Esophagus squamous epithelium (tissue), 5 donors: ENCODE data around the gene PSMG3. TPM values are rescaled to one million over a fixed set of nuclear protein-coding genes. Genes with fewer than 3 reads are reported as not detected.

ENCODE experiments used
- DNase-seq: peaks from one replicate; lab custom pipeline; 2025; lab: John Stamatoyannopoulos, UW
- H3K27ac ChIP-seq, 4 donors: fragments of 200-600 bp; sonication (generic); one replicate each; pipeline ENCODE4 v1.5.1; 2016 to 2019; ENCODE audit warnings: mild to moderate bottlenecking in 1 of 4
- H3K27me3 ChIP-seq, 4 donors: fragments of 200-600 bp; sonication (generic); 1 replicate in 3 of 4; 2 replicates in 1 of 4; pipeline versions ENCODE4 v1.5.1 to v1.6.0; 2017 to 2021; ENCODE audit warnings: antibody characterized with exemption in 1 of 4
- H3K36me3 ChIP-seq, 3 donors: fragments of 200-600 bp; sonication (generic); one replicate each; pipeline ENCODE4 v1.5.1; 2016 to 2019
- H3K4me1 ChIP-seq, 3 donors: fragments of 200-600 bp; sonication (generic); one replicate each; pipeline ENCODE4 v1.5.1; 2017 to 2019
- H3K4me3 ChIP-seq, 4 donors: fragments of 200-600 bp; sonication (generic); 1 replicate in 3 of 4; 2 replicates in 1 of 4; pipeline ENCODE4 v1.5.1; 2016 to 2019; ENCODE audit warnings: mild to moderate bottlenecking in 2 of 4, moderate library complexity in 1 of 4
- H3K9me3 ChIP-seq, 3 donors: fragments of 200-600 bp; sonication (generic); one replicate each; pipeline ENCODE4 v1.5.1; 2016 to 2019
- CTCF ChIP-seq, 6 experiments: fragments of 450-650 bp in 4 of 6; fragments of 200-600 bp in 2 of 6; sonication (generic) in 2 of 6; IDR thresholded peaks; one replicate each; pipeline ENCODE4 v1.5.1; 2016 to 2019; ENCODE audit warnings: antibody characterized with exemption in 6 of 6, mild to moderate bottlenecking in 4 of 6, moderate library complexity in 4 of 6
- POLR2A ChIP-seq, 4 donors: fragments of 450-650 bp; IDR thresholded peaks; one replicate each; pipeline ENCODE4 v1.6.1; 2017; ENCODE audit warnings: antibody characterized with exemption in 4 of 4, mild to moderate bottlenecking in 4 of 4, moderate library complexity in 3 of 4
- WGBS, 2 donors: methylation state at CpG; one replicate each; pipeline ENCODE4 v1.1.5; 2018; 5-methylcytosine and 5-hydroxymethylcytosine counted together
- intact Hi-C: fragments of 100-400 bp; cut with DNase I; formaldehyde crosslinking; loops from one replicate; pipeline ENCODE4 v1.15.0; 2022
- total RNA-seq, 4 donors: library from RNA; depleted of rRNA; stranded (reverse); fragments of >200 nt; gene quantifications; one replicate each; pipeline ENCODE4 v1.1.0, GENCODE V29; 2016
- donor health status: DM: yes; HTN: yes; CAD: no.

Gene PSMG3
- total RNA-seq, 4 donors from 2014 or later = 44.5 to 63.6 (median 47.4) TPM

DNA sequence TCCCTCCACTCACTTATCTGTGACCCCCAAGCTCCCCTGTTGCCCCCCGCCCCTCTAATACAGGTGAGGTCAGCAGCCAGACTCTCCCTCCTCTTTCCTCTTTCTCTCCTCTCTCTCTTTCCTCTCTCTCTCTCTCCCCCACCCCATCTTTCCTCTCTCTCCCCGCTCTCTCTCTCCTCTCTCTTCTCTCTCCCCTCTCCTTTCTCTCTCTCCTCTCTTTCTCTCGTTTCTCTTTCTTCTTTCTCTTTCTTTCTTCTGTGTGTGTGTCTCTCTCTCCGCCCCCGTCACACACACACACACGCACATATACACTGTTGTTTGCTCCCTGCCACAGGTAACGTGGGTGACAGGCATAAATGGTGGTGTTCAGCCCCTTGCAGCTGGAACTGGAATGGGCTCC is 37.2 kb upstream of the PSMG3 start:
- no peaks in the 10 kb centered on the region for H3K36me3 ChIP-seq
- H3K27me3 ChIP-seq = peaks cover 0 to 75% (median 0%) of the 10 kb centered on the region in 4 donors
- H3K4me1 ChIP-seq = no peaks in the 10 kb centered on the region
- no peak overlapping the region for H3K4me3 ChIP-seq
- H3K27ac ChIP-seq = no peak overlapping the region
- DNase-seq = no peak
- TF ChIP-seq POLR2A (IDR thresholded peaks at IDR 0.05) (no peak), CTCF (IDR thresholded peaks at IDR 0.05) (no peak)
- intact Hi-C loops = no loop called here
- H3K9me3 ChIP-seq = no peaks in the 10 kb centered on the region
- whole genome bisulfite sequencing, 2 donors = 54 to 57% methylated on average over 6 of the region's 7 CpGs

- TF ChIP-seq POLR2A (IDR thresholded peaks at IDR 0.05) = no peak
- no peak for TF ChIP-seq CTCF (IDR thresholded peaks at IDR 0.05)
- Histone ChIP-seq H3K4me1 (no peaks in the 10 kb centered on the region), H3K4me3 (no peak overlapping the region), H3K27ac (no peak overlapping the region), H3K36me3 (no peaks in the 10 kb centered on the region), H3K9me3 (no peaks in the 10 kb centered on the region), H3K27me3 (peaks cover 0 to 96% (median 0%) of the 10 kb centered on the region in 4 donors)
- intact Hi-C loops = no loop called here
- DNase-seq = no peak
- WGBS, 2 donors = 59 to 69% methylated on average over 2 of the region's 2 CpGs
These were observed 34.6 kb upstream of the PSMG3 start for GRCh38 chr7:1604383-1604782.

DNA sequence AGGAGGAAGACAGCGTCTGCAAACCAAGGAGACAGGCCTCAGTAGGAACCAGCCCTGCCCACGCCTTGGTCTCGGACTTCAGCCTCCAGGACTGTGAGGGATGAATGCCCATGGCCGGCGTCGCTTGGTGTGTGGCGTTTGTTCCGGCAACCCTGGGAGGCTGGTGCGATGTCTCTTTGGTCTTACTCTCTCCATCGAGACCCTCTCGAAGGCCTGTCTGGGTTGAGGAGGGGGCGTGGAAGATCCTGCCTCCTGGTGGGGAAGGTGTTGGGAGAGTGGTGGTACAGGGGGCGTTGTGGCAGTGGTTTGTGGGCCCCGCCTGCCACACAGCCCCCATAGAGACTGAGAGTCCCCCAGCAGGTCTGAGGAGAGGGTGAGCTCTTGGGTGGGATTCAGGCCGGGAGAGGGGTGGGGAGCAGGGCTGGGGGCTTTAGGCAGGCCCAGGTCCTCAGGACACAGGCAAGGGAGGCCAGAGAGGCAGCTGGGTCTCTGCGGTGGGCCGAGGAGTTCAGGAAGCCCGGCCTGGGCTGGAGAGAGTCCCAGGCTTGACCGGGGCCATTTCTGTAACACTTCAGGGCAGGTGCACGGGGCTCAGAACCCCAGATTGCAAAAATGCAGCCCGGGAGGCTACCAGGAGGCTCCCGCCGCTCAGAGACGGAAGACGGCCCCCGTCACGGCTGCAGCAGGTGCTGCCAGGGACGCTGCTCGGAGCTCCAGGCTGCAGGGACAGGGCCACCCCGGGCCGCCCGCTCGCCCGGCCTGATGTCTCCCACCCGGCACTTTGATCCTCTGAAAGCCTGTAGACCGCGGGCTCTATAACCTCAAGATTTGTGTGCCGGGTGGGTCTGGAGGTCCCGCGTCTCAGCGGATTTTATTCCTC is 33.8 kb upstream of the PSMG3 start:
- intact Hi-C loops = no loop called here
- Histone ChIP-seq H3K27me3 (peaks cover 0 to 96% (median 0%) of the 10 kb centered on the region in 4 donors), H3K4me3 (no peak overlapping the region), H3K36me3 (no peaks in the 10 kb centered on the region), H3K9me3 (no peaks in the 10 kb centered on the region), H3K27ac (no peak overlapping the region), H3K4me1 (no peaks in the 10 kb centered on the region)
- DNase-seq = no peak
- 64 to 81% methylated on average over 17 to 22 of the region's 41 CpGs for WGBS, 2 donors
- TF ChIP-seq POLR2A (IDR thresholded peaks at IDR 0.05) = no peak
- no peak for TF ChIP-seq CTCF (IDR thresholded peaks at IDR 0.05)

GRCh38 chr7:1602386-1602785 is 32.6 kb upstream of the PSMG3 start:
- Histone ChIP-seq H3K4me3 (no peak overlapping the region), H3K36me3 (no peaks in the 10 kb centered on the region), H3K4me1 (no peaks in the 10 kb centered on the region), H3K27ac (no peak overlapping the region), H3K27me3 (peaks cover 0 to 96% (median 0%) of the 10 kb centered on the region in 4 donors), H3K9me3 (no peaks in the 10 kb centered on the region)
- intact Hi-C loops = no loop called here
- DNase-seq = no peak
- TF ChIP-seq CTCF (IDR thresholded peaks at IDR 0.05) (no peak), POLR2A (IDR thresholded peaks at IDR 0.05) (no peak)
- 60 to 99% methylated on average over 1 to 12 of the region's 15 CpGs for WGBS, 2 donors

- intact Hi-C loops = no loop called here
- Histone ChIP-seq H3K27me3 (peaks cover 0 to 96% (median 0%) of the 10 kb centered on the region in 4 donors), H3K36me3 (no peaks in the 10 kb centered on the region), H3K27ac (no peak overlapping the region), H3K9me3 (no peaks in the 10 kb centered on the region), H3K4me3 (no peak overlapping the region), H3K4me1 (no peaks in the 10 kb centered on the region)
- no peak for DNase-seq
- 77 to 83% methylated on average over 13 to 18 of the region's 24 CpGs for WGBS, 2 donors
- TF ChIP-seq POLR2A (IDR thresholded peaks at IDR 0.05) (no peak), CTCF (IDR thresholded peaks at IDR 0.05) (no peak)
These were observed 32.1 kb upstream of the PSMG3 start for GRCh38 chr7:1601956-1602355.
